ENCODE measurements around the gene TBC1D22A. TPM values are rescaled to one million over a fixed set of nuclear protein-coding genes. Genes with fewer than 3 reads are reported as not detected.

Gene TBC1D22A
- polyA plus RNA-seq, 1 donor from 2014 or later, result 9.3 TPM

- Histone ChIP-seq H3F3A (ENCODE audit: insufficient read depth, low read length, poor library complexity, severe bottlenecking) (no peaks in the 10 kb centered on the region), H3K4me3 (ENCODE audit: low read length) (no peak overlapping the region), H3K9me3 (ENCODE audit: low read length) (no peaks in the 10 kb centered on the region), H4K20me1 (ENCODE audit: insufficient read depth) (no peaks in the 10 kb centered on the region), H3K36me3 (ENCODE audit: insufficient read depth, low read length) (no peaks in the 10 kb centered on the region), H2AFZ (ENCODE audit: low read depth, low read length) (no peak overlapping the region), H3K4me2 (ENCODE audit: low read length) (no peak overlapping the region), H3K27ac (ENCODE audit: low read length) (no peak overlapping the region), H3K79me2 (replicated peaks; ENCODE audit: insufficient read depth, low read length) (no peaks in the 10 kb centered on the region), H3K9ac (ENCODE audit: low read length) (no peak overlapping the region), H3K9me2 (ENCODE audit: insufficient read depth, low read length) (no peaks in the 10 kb centered on the region), H3K27me3 (ENCODE audit: insufficient read depth, low read depth, low read length) (no peaks in the 10 kb centered on the region)
- TF ChIP-seq TAF1 (IDR thresholded peaks at IDR 0.05; ENCODE audit: low read depth) (no peak), POLR2AphosphoS5 (IDR thresholded peaks at IDR 0.05) (no peak), EP300 (conservative IDR thresholded peaks at IDR 0.05; ENCODE audit: poor library complexity, severe bottlenecking) (no peak), SMC3 (conservative IDR thresholded peaks at IDR 0.05; ENCODE audit: poor library complexity) (no peak), MXI1 (conservative IDR thresholded peaks at IDR 0.05; ENCODE audit: poor library complexity, severe bottlenecking) (no peak), RAD21 (conservative IDR thresholded peaks at IDR 0.05) (no peak), CTCF (IDR thresholded peaks at IDR 0.05; ENCODE audit: poor library complexity, severe bottlenecking) (no peak), EZH2 (IDR thresholded peaks at IDR 0.05; ENCODE audit: borderline replicate concordance, insufficient read depth, low read length, poor library complexity, severe bottlenecking) (no peak)
- TF ChIP-seq, protein P1, sequence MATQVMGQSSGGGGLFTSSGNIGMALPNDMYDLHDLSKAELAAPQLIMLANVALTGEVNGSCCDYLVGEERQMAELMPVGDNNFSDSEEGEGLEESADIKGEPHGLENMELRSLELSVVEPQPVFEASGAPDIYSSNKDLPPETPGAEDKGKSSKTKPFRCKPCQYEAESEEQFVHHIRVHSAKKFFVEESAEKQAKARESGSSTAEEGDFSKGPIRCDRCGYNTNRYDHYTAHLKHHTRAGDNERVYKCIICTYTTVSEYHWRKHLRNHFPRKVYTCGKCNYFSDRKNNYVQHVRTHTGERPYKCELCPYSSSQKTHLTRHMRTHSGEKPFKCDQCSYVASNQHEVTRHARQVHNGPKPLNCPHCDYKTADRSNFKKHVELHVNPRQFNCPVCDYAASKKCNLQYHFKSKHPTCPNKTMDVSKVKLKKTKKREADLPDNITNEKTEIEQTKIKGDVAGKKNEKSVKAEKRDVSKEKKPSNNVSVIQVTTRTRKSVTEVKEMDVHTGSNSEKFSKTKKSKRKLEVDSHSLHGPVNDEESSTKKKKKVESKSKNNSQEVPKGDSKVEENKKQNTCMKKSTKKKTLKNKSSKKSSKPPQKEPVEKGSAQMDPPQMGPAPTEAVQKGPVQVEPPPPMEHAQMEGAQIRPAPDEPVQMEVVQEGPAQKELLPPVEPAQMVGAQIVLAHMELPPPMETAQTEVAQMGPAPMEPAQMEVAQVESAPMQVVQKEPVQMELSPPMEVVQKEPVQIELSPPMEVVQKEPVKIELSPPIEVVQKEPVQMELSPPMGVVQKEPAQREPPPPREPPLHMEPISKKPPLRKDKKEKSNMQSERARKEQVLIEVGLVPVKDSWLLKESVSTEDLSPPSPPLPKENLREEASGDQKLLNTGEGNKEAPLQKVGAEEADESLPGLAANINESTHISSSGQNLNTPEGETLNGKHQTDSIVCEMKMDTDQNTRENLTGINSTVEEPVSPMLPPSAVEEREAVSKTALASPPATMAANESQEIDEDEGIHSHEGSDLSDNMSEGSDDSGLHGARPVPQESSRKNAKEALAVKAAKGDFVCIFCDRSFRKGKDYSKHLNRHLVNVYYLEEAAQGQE (IDR thresholded peaks at IDR 0.05; ENCODE audit: borderline replicate concordance), result no peak
Measured at GRCh38 chr22:47071078-47071806, 308.8 kb downstream of the TBC1D22A start.

GRCh38 chr22:47071807-47072641, 309.6 kb downstream of the TBC1D22A start:
- H3K9ac ChIP-seq (ENCODE audit: low read length), result no peak overlapping the region
- H3K36me3 ChIP-seq (ENCODE audit: insufficient read depth, low read length), result no peaks in the 10 kb centered on the region
- H3K27me3 ChIP-seq (ENCODE audit: insufficient read depth, low read depth, low read length), result no peaks in the 10 kb centered on the region
- H3K9me3 ChIP-seq (ENCODE audit: low read length), result no peaks in the 10 kb centered on the region
- H4K20me1 ChIP-seq (ENCODE audit: insufficient read depth), result no peaks in the 10 kb centered on the region
- H3K9me2 ChIP-seq (ENCODE audit: insufficient read depth, low read length), result no peaks in the 10 kb centered on the region
- no peak overlapping the region for H3K4me2 ChIP-seq (ENCODE audit: low read length)
- H3K27ac ChIP-seq (ENCODE audit: low read length), result no peak overlapping the region
- no peak overlapping the region for H2AFZ ChIP-seq (ENCODE audit: low read depth, low read length)
- TF ChIP-seq POLR2AphosphoS5 (IDR thresholded peaks at IDR 0.05), result no peak
- no peak for TF ChIP-seq EZH2 (IDR thresholded peaks at IDR 0.05; ENCODE audit: borderline replicate concordance, insufficient read depth, low read length, poor library complexity, severe bottlenecking)
- TF ChIP-seq, protein P1 (IDR thresholded peaks at IDR 0.05; ENCODE audit: borderline replicate concordance), result no peak
- no peak for TF ChIP-seq EP300 (conservative IDR thresholded peaks at IDR 0.05; ENCODE audit: poor library complexity, severe bottlenecking)
- TF ChIP-seq SMC3 (conservative IDR thresholded peaks at IDR 0.05; ENCODE audit: poor library complexity), result no peak
- no peak for TF ChIP-seq CTCF (IDR thresholded peaks at IDR 0.05; ENCODE audit: poor library complexity, severe bottlenecking)
- no peak for TF ChIP-seq RAD21 (conservative IDR thresholded peaks at IDR 0.05)
- TF ChIP-seq TAF1 (IDR thresholded peaks at IDR 0.05; ENCODE audit: low read depth), result no peak
- TF ChIP-seq MXI1 (conservative IDR thresholded peaks at IDR 0.05; ENCODE audit: poor library complexity, severe bottlenecking), result no peak
- no peak overlapping the region for H3K4me3 ChIP-seq (ENCODE audit: low read length)
- no peaks in the 10 kb centered on the region for H3F3A ChIP-seq (ENCODE audit: insufficient read depth, low read length, poor library complexity, severe bottlenecking)
- no peaks in the 10 kb centered on the region for H3K79me2 ChIP-seq (replicated peaks; ENCODE audit: insufficient read depth, low read length)
